ENCODE results near the gene ACTG1. TPM values are rescaled to one million over a fixed set of nuclear protein-coding genes. Genes with fewer than 3 reads are reported as not detected.

ACTG1 gene
- total and polyA plus RNA-seq, 4 donors, result 347 to 1,699 (median 1,282) TPM

DNA sequence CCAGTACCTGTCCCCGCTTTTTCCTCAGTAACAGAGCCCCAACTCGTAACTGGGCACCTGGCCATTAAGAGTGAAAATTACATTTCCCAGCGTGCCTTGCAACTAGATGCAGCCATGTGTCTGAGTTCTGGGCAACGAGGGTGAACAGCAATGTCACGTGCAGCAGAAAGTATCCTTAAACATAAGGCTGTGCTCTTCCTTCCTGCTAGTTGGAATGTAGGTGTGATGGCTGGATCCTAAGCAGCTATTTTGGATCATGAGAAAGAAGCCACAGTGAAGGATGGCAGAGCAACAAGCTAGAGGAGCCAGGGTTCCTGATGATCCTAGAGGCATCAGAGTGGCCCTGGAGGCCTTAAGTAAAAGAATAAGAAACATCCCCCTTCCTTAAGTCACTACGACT is 36.0 kb downstream of the ACTG1 start:
- no peaks in the 10 kb centered on the region for H3K27me3 ChIP-seq (ENCODE audit: control insufficient read depth in 4 of 4, insufficient read depth in 4 of 4, low read length in 3 of 4)
- no peaks in the 10 kb centered on the region for H3K36me3 ChIP-seq (ENCODE audit: control insufficient read depth in 4 of 4, insufficient read depth in 3 of 4, low read depth in 1 of 4, low read length in 3 of 4)
- H3K9me3 ChIP-seq (ENCODE audit: control insufficient read depth in 4 of 4, low read length in 3 of 4), result no peaks in the 10 kb centered on the region
- H3K4me1 ChIP-seq (ENCODE audit: control insufficient read depth in 4 of 4, insufficient read depth in 4 of 4, low read length in 3 of 4), result peaks cover 0 to 7% (median 3%) of the 10 kb centered on the region in 4 donors
- TF ChIP-seq YY1 (IDR thresholded peaks at IDR 0.05) (no peak), FOXA1 (IDR thresholded peaks at IDR 0.05) (no peak), RAD21 (IDR thresholded peaks at IDR 0.05) (no peak), TAF1 (conservative IDR thresholded peaks at IDR 0.05) (no peak), FOXA2 (IDR thresholded peaks at IDR 0.05) (no peak)
- TF ChIP-seq, protein P1, sequence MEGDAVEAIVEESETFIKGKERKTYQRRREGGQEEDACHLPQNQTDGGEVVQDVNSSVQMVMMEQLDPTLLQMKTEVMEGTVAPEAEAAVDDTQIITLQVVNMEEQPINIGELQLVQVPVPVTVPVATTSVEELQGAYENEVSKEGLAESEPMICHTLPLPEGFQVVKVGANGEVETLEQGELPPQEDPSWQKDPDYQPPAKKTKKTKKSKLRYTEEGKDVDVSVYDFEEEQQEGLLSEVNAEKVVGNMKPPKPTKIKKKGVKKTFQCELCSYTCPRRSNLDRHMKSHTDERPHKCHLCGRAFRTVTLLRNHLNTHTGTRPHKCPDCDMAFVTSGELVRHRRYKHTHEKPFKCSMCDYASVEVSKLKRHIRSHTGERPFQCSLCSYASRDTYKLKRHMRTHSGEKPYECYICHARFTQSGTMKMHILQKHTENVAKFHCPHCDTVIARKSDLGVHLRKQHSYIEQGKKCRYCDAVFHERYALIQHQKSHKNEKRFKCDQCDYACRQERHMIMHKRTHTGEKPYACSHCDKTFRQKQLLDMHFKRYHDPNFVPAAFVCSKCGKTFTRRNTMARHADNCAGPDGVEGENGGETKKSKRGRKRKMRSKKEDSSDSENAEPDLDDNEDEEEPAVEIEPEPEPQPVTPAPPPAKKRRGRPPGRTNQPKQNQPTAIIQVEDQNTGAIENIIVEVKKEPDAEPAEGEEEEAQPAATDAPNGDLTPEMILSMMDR (IDR thresholded peaks at IDR 0.05; ENCODE audit: low read depth, low read length, missing input control), result no peak
- TF ChIP-seq, protein P2, sequence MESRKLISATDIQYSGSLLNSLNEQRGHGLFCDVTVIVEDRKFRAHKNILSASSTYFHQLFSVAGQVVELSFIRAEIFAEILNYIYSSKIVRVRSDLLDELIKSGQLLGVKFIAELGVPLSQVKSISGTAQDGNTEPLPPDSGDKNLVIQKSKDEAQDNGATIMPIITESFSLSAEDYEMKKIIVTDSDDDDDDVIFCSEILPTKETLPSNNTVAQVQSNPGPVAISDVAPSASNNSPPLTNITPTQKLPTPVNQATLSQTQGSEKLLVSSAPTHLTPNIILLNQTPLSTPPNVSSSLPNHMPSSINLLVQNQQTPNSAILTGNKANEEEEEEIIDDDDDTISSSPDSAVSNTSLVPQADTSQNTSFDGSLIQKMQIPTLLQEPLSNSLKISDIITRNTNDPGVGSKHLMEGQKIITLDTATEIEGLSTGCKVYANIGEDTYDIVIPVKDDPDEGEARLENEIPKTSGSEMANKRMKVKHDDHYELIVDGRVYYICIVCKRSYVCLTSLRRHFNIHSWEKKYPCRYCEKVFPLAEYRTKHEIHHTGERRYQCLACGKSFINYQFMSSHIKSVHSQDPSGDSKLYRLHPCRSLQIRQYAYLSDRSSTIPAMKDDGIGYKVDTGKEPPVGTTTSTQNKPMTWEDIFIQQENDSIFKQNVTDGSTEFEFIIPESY (IDR thresholded peaks at IDR 0.05), result no peak
- TF ChIP-seq, protein P3, sequence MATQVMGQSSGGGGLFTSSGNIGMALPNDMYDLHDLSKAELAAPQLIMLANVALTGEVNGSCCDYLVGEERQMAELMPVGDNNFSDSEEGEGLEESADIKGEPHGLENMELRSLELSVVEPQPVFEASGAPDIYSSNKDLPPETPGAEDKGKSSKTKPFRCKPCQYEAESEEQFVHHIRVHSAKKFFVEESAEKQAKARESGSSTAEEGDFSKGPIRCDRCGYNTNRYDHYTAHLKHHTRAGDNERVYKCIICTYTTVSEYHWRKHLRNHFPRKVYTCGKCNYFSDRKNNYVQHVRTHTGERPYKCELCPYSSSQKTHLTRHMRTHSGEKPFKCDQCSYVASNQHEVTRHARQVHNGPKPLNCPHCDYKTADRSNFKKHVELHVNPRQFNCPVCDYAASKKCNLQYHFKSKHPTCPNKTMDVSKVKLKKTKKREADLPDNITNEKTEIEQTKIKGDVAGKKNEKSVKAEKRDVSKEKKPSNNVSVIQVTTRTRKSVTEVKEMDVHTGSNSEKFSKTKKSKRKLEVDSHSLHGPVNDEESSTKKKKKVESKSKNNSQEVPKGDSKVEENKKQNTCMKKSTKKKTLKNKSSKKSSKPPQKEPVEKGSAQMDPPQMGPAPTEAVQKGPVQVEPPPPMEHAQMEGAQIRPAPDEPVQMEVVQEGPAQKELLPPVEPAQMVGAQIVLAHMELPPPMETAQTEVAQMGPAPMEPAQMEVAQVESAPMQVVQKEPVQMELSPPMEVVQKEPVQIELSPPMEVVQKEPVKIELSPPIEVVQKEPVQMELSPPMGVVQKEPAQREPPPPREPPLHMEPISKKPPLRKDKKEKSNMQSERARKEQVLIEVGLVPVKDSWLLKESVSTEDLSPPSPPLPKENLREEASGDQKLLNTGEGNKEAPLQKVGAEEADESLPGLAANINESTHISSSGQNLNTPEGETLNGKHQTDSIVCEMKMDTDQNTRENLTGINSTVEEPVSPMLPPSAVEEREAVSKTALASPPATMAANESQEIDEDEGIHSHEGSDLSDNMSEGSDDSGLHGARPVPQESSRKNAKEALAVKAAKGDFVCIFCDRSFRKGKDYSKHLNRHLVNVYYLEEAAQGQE (IDR thresholded peaks at IDR 0.05), result no peak
- H3K4me3 ChIP-seq (ENCODE audit: low read depth in 1 of 3, low read length in 3 of 3), result no peak overlapping the region
- no peak overlapping the region for H3K9ac ChIP-seq (ENCODE audit: low read depth in 1 of 2, low read length in 2 of 2)
- WGBS, result 90% methylated on average over 6 of the region's 6 CpGs
- no peak for DNase-seq (ENCODE audit: low spot score)
- H3K27ac ChIP-seq (ENCODE audit: low read depth in 1 of 2, low read length in 2 of 2), result no peak overlapping the region

DNA sequence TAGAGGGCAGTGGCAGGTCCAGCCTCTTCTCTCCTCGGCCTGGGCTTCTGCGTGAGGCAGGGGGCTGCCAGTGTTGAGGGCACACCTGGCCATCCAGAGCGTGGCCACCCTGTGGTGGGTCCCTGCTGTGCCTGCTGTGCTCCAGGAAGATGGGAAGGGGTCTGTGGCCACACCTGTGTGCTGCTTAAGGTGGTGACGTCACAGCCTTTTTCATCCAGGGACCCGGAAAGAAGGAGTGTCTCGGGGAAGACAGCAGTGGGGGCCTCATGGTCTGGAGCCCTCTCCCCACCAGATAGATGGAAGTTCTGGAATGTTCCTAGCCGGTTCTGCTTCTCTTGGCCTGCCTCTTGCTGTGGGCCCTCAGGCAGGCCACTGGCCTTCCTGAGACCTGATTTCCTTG is 36.5 kb downstream of the ACTG1 start:
- Histone ChIP-seq H3K4me1 (ENCODE audit: control insufficient read depth in 4 of 4, insufficient read depth in 4 of 4, low read length in 3 of 4) (peaks cover 0 to 2% (median under 1%) of the 10 kb centered on the region in 4 donors), H3K9ac (ENCODE audit: low read depth in 1 of 2, low read length in 2 of 2) (no peak overlapping the region), H3K4me3 (ENCODE audit: low read depth in 1 of 3, low read length in 3 of 3) (no peak overlapping the region), H3K27me3 (ENCODE audit: control insufficient read depth in 4 of 4, insufficient read depth in 4 of 4, low read length in 3 of 4) (no peaks in the 10 kb centered on the region), H3K36me3 (ENCODE audit: control insufficient read depth in 4 of 4, insufficient read depth in 3 of 4, low read depth in 1 of 4, low read length in 3 of 4) (no peaks in the 10 kb centered on the region), H3K27ac (ENCODE audit: low read depth in 1 of 2, low read length in 2 of 2) (no peak overlapping the region), H3K9me3 (ENCODE audit: control insufficient read depth in 4 of 4, low read length in 3 of 4) (no peaks in the 10 kb centered on the region)
- WGBS, result 90% methylated on average over 7 of the region's 7 CpGs
- TF ChIP-seq, protein P4, sequence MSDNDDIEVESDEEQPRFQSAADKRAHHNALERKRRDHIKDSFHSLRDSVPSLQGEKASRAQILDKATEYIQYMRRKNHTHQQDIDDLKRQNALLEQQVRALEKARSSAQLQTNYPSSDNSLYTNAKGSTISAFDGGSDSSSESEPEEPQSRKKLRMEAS (IDR thresholded peaks at IDR 0.05), result no peak
- TF ChIP-seq, protein P3 (IDR thresholded peaks at IDR 0.05), result no peak
- no peak for TF ChIP-seq TAF1 (conservative IDR thresholded peaks at IDR 0.05)
- TF ChIP-seq, protein P2 (IDR thresholded peaks at IDR 0.05), result no peak
- no peak for TF ChIP-seq YY1 (IDR thresholded peaks at IDR 0.05)
- TF ChIP-seq EGR1 (IDR thresholded peaks at IDR 0.05; ENCODE audit: low read depth in 2 of 2), result no peak
- no peak for TF ChIP-seq RAD21 (IDR thresholded peaks at IDR 0.05)
- TF ChIP-seq, protein P5, sequence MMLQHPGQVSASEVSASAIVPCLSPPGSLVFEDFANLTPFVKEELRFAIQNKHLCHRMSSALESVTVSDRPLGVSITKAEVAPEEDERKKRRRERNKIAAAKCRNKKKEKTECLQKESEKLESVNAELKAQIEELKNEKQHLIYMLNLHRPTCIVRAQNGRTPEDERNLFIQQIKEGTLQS (IDR thresholded peaks at IDR 0.05), result no peak
- TF ChIP-seq GABPA (IDR thresholded peaks at IDR 0.05 in 1 of 2, conservative IDR thresholded peaks at IDR 0.05 in 1 of 2), result no peak
- TF ChIP-seq FOXA1 (IDR thresholded peaks at IDR 0.05), result no peak
- no peak for TF ChIP-seq NR2F2 (IDR thresholded peaks at IDR 0.05)
- no peak for TF ChIP-seq FOXA2 (IDR thresholded peaks at IDR 0.05)
- DNase-seq (ENCODE audit: low spot score), result no peak
